Neural cell (in vitro differentiated cells): ENCODE measurements around the gene LY6G6D. TPM values are rescaled to one million over a fixed set of nuclear protein-coding genes. Genes with fewer than 3 reads are reported as not detected.

Experiments
- H2AFZ ChIP-seq: fragments of 200-600, 300-800 bp; sonication (generic), shearing (Covaris generic); 2 replicates; pipeline ENCODE4 v1.6.0; 2014; ENCODE audit warnings: low read depth, mild to moderate bottlenecking, antibody characterized with exemption, low read length, moderate library complexity
- H3F3A ChIP-seq: fragments of 200-600 bp; shearing (Covaris generic); 2 replicates; pipeline ENCODE4 v1.6.1; 2016; ENCODE audit warnings: mild to moderate bottlenecking, moderate library complexity, mixed read lengths, antibody characterized with exemption, low read length; ENCODE audit not compliant: insufficient read depth, poor library complexity, severe bottlenecking
- H3K27ac ChIP-seq: fragments of 200-600, 300-800 bp; sonication (generic), shearing (Covaris generic); 2 replicates; pipeline ENCODE4 v1.5.1; 2014; ENCODE audit warnings: mild to moderate bottlenecking, low read length, moderate library complexity
- H3K27me3 ChIP-seq: fragments of 300-800, 200-600 bp; sonication (generic), shearing (Covaris generic); 2 replicates; pipeline ENCODE4 v1.6.0; 2014; ENCODE audit warnings: mild to moderate bottlenecking, low read depth, low read length, moderate library complexity; ENCODE audit not compliant: insufficient read depth
- H3K36me3 ChIP-seq: fragments of 300-800, 200-600 bp; sonication (generic), shearing (Covaris generic); 2 replicates; pipeline ENCODE4 v1.5.1; 2014; ENCODE audit warnings: mild to moderate bottlenecking, antibody characterized with exemption, low read length, moderate library complexity; ENCODE audit not compliant: insufficient read depth
- H3K4me2 ChIP-seq: fragments of 300-800, 200-600 bp; sonication (generic), shearing (Covaris generic); 2 replicates; pipeline ENCODE4 v1.6.0; 2014; ENCODE audit warnings: mild to moderate bottlenecking, low read length
- H3K4me3 ChIP-seq: fragments of 300-800, 200-600 bp; sonication (generic), shearing (Covaris generic); 2 replicates; pipeline ENCODE4 v1.5.1; 2014; ENCODE audit warnings: mild to moderate bottlenecking, low read length, moderate library complexity
- H3K79me2 ChIP-seq: fragments of 200-600 bp; shearing (Covaris generic); replicated peaks from 2 replicates; pipeline ENCODE4 v1.6.0; 2014; ENCODE audit warnings: mild to moderate bottlenecking, low read length, moderate library complexity; ENCODE audit not compliant: insufficient read depth
- H3K9ac ChIP-seq: fragments of 300-800, 200-600 bp; sonication (generic), shearing (Covaris generic); 2 replicates; pipeline ENCODE4 v1.6.1; 2016; ENCODE audit warnings: mild to moderate bottlenecking, low read length, mixed read lengths
- H3K9me2 ChIP-seq: fragments of 200-600 bp; shearing (Covaris generic); 2 replicates; pipeline ENCODE4 v1.6.1; 2016; ENCODE audit warnings: mild to moderate bottlenecking, low read length, mixed read lengths; ENCODE audit not compliant: insufficient read depth
- H3K9me3 ChIP-seq: fragments of 200-600, 300-800 bp; sonication (generic), shearing (Covaris generic); 2 replicates; pipeline ENCODE4 v1.6.1; 2016; ENCODE audit warnings: mild to moderate bottlenecking, mixed run types, low read length, moderate library complexity, mixed read lengths
- H4K20me1 ChIP-seq: fragments of 200-600 bp; shearing (Covaris generic); 2 replicates; pipeline ENCODE4 v1.6.1; 2016; ENCODE audit warnings: mild to moderate bottlenecking, mixed run types; ENCODE audit not compliant: insufficient read depth
- CTCF ChIP-seq: fragments of 450-650 bp; IDR thresholded peaks from 2 replicates; pipeline ENCODE4 v1.5.1; 2014; ENCODE audit warnings: antibody characterized with exemption, mild to moderate bottlenecking, moderate library complexity; ENCODE audit not compliant: poor library complexity, severe bottlenecking
- EP300 ChIP-seq: fragments of 450-650 bp; conservative IDR thresholded peaks from 2 replicates; pipeline ENCODE4 v1.6.1; 2014; ENCODE audit warnings: antibody characterized with exemption, mild to moderate bottlenecking, moderate library complexity; ENCODE audit not compliant: poor library complexity, severe bottlenecking
- EZH2 ChIP-seq: fragments of 200-600, 300-800 bp; shearing (Covaris generic), sonication (generic); IDR thresholded peaks from 2 replicates; pipeline ENCODE4 v1.6.1; 2014; ENCODE audit warnings: antibody characterized with exemption, low read length, borderline replicate concordance, mild to moderate bottlenecking; ENCODE audit not compliant: insufficient read depth, poor library complexity, severe bottlenecking
- MXI1 ChIP-seq: fragments of 450-650 bp; conservative IDR thresholded peaks from 2 replicates; pipeline ENCODE4 v1.6.1; 2014; ENCODE audit warnings: antibody characterized with exemption, mild to moderate bottlenecking; ENCODE audit not compliant: poor library complexity, severe bottlenecking
- POLR2AphosphoS5 ChIP-seq: IDR thresholded peaks from 2 replicates; pipeline ENCODE4 v1.6.1; 2012
- RAD21 ChIP-seq: fragments of 450-650 bp; conservative IDR thresholded peaks from 2 replicates; pipeline ENCODE4 v1.6.1; 2014; ENCODE audit warnings: antibody characterized with exemption, mild to moderate bottlenecking, moderate library complexity
- REST ChIP-seq: IDR thresholded peaks from 2 replicates; pipeline ENCODE4 v1.6.1; 2012; ENCODE audit warnings: borderline replicate concordance
- SMC3 ChIP-seq: fragments of 450-650 bp; conservative IDR thresholded peaks from 2 replicates; pipeline ENCODE4 v1.6.1; 2014; ENCODE audit warnings: antibody characterized with exemption, mild to moderate bottlenecking, moderate library complexity; ENCODE audit not compliant: poor library complexity
- TAF1 ChIP-seq: IDR thresholded peaks from 2 replicates; pipeline ENCODE4 v1.6.1; 2012; ENCODE audit warnings: low read depth
- polyA plus RNA-seq: library from polyadenylated mRNA; depleted of rRNA; stranded (reverse); fragments of >200 nt; gene quantifications from 2 replicates; pipeline ENCODE4 v1.2.3, GENCODE V29; 2014

LY6G6D gene
- polyA plus RNA-seq, 1 donor from 2014 or later = not detected

- no peaks in the 10 kb centered on the region for H3K9me2 ChIP-seq
- H3K36me3 ChIP-seq = no peaks in the 10 kb centered on the region
- no peak overlapping the region for H3K9ac ChIP-seq
- H3K4me2 ChIP-seq = no peak overlapping the region
- no peak overlapping the region for H3K27ac ChIP-seq
- no peak overlapping the region for H2AFZ ChIP-seq
- no peaks in the 10 kb centered on the region for H3K9me3 ChIP-seq
- H4K20me1 ChIP-seq = no peaks in the 10 kb centered on the region
- no peaks in the 10 kb centered on the region for H3K79me2 ChIP-seq
- H3K4me3 ChIP-seq = no peak overlapping the region
- no peaks in the 10 kb centered on the region for H3F3A ChIP-seq
- TF ChIP-seq CTCF (no peak), MXI1 (no peak), TAF1 (no peak), EZH2 (no peak)
- H3K27me3 ChIP-seq = no peaks in the 10 kb centered on the region
Observed at GRCh38 chr6:31711233-31711632, 3.9 kb upstream of the LY6G6D start.

- Histone ChIP-seq H4K20me1 (no peaks in the 10 kb centered on the region), H3K79me2 (no peaks in the 10 kb centered on the region), H3K9me3 (no peaks in the 10 kb centered on the region), H3K36me3 (no peaks in the 10 kb centered on the region), H3F3A (no peaks in the 10 kb centered on the region), H3K4me2 (no peak overlapping the region), H3K27me3 (no peaks in the 10 kb centered on the region), H3K4me3 (no peak overlapping the region), H3K27ac (no peak overlapping the region), H2AFZ (no peak overlapping the region), H3K9me2 (no peaks in the 10 kb centered on the region), H3K9ac (no peak overlapping the region)
- TF ChIP-seq SMC3 = no peak
- no peak for TF ChIP-seq RAD21
- TF ChIP-seq TAF1 = no peak
- TF ChIP-seq EP300 = no peak
- TF ChIP-seq EZH2 = no peak
- TF ChIP-seq POLR2AphosphoS5 = no peak
- no peak for TF ChIP-seq REST
- no peak for TF ChIP-seq CTCF
- no peak for TF ChIP-seq MXI1
Observed at GRCh38 chr6:31712296-31712695, 2.9 kb upstream of the LY6G6D start.
